ENCODE results near the gene ZFP36L1.

DNA sequence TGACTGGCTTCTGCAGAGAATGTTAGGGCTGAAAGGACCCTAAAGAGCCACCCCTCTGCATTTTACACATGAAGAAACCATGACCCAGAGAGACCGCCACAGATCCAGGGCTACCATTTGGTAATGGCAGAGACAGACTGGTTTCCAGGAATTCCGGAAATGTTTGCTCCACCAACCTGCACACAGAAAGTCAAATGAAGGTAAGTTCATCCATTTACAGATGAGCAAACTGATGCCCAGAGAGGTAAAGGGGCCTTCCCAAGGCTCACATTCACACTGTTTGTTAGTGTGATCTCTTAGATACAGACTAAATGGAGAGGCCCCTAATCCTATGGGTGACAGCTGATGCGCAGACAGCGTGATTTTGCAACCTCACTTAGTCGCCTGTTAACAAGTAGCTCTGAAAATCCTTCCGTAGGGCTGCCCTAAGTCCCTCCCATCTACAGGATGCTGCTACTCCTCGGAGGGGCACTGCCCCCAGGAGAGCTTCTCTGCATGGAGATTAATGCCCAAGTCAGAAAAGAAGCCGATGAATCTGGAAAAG is 33.8 kb downstream of the ZFP36L1 start:
- TF ChIP-seq, protein P1, sequence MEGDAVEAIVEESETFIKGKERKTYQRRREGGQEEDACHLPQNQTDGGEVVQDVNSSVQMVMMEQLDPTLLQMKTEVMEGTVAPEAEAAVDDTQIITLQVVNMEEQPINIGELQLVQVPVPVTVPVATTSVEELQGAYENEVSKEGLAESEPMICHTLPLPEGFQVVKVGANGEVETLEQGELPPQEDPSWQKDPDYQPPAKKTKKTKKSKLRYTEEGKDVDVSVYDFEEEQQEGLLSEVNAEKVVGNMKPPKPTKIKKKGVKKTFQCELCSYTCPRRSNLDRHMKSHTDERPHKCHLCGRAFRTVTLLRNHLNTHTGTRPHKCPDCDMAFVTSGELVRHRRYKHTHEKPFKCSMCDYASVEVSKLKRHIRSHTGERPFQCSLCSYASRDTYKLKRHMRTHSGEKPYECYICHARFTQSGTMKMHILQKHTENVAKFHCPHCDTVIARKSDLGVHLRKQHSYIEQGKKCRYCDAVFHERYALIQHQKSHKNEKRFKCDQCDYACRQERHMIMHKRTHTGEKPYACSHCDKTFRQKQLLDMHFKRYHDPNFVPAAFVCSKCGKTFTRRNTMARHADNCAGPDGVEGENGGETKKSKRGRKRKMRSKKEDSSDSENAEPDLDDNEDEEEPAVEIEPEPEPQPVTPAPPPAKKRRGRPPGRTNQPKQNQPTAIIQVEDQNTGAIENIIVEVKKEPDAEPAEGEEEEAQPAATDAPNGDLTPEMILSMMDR (IDR thresholded peaks at IDR 0.05), result no peak
- TF ChIP-seq POLR2A (IDR thresholded peaks at IDR 0.05) (no peak), EP300 (IDR thresholded peaks at IDR 0.05) (no peak)
